Mammary epithelial cell (primary cell): ENCODE data around the gene SYNE4.

ENCODE experiments used
- EZH2 ChIP-seq: IDR thresholded peaks from 2 replicates; pipeline ENCODE4 v1.6.1; 2012; ENCODE audit warnings: low read length, inconsistent platforms, borderline replicate concordance
- TF ChIP-seq, protein P1 (sequence below), 2 donors: IDR thresholded peaks in 1 of 2; conservative IDR thresholded peaks in 1 of 2; 2 replicates each; pipeline ENCODE4 v1.5.1; 2011 to 2012; ENCODE audit warnings: inconsistent platforms in 2 of 2, low read length in 2 of 2, mild to moderate bottlenecking in 2 of 2, control low read depth in 1 of 2, low read depth in 1 of 2; ENCODE audit not compliant: insufficient read depth in 1 of 2; ENCODE audit errors: extremely low read depth in 1 of 2

GRCh38 chr19:36043952-36044351 is 35.3 kb upstream of the SYNE4 start:
- TF ChIP-seq, protein P1, sequence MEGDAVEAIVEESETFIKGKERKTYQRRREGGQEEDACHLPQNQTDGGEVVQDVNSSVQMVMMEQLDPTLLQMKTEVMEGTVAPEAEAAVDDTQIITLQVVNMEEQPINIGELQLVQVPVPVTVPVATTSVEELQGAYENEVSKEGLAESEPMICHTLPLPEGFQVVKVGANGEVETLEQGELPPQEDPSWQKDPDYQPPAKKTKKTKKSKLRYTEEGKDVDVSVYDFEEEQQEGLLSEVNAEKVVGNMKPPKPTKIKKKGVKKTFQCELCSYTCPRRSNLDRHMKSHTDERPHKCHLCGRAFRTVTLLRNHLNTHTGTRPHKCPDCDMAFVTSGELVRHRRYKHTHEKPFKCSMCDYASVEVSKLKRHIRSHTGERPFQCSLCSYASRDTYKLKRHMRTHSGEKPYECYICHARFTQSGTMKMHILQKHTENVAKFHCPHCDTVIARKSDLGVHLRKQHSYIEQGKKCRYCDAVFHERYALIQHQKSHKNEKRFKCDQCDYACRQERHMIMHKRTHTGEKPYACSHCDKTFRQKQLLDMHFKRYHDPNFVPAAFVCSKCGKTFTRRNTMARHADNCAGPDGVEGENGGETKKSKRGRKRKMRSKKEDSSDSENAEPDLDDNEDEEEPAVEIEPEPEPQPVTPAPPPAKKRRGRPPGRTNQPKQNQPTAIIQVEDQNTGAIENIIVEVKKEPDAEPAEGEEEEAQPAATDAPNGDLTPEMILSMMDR (conservative IDR thresholded peaks at IDR 0.05 in 1 of 2, IDR thresholded peaks at IDR 0.05 in 1 of 2; ENCODE audit: extremely low read depth in 1 of 2, insufficient read depth in 1 of 2, low read depth in 1 of 2, low read length in 2 of 2) = no peak
- TF ChIP-seq EZH2 = no peak
